Measurements from ENCODE around the gene ZNF746. TPM values are rescaled to one million over a fixed set of nuclear protein-coding genes. Genes with fewer than 3 reads are reported as not detected.

ZNF746 gene
- total RNA-seq, 4 donors from 2014 or later = 15.8 to 50.4 (median 33.1) TPM

- no peaks in the 10 kb centered on the region for H3K4me1 ChIP-seq
- intact Hi-C loops (cut with DNase I; ENCODE audit: low total_unique reads) = no loop called here
- no peak for DNase-seq
- H3K9me3 ChIP-seq = no peaks in the 10 kb centered on the region
- in situ Hi-C loops (cut with MboI; ENCODE audit: low pct_ligation_motif_present in 1 of 4, low pct_unique_long_range_greater_than_20kb in 1 of 4, low sequenced_read_pairs in 3 of 4) = no loop called here
- H3K4me3 ChIP-seq = no peak overlapping the region
- H3K27me3 ChIP-seq = no peaks in the 10 kb centered on the region
- H3K36me3 ChIP-seq = peaks cover 0 to 46% (median 13%) of the 10 kb centered on the region in 4 donors
- WGBS, 2 donors (ENCODE audit: low coverage in 1 of 2) = 96 to 100% methylated on average over 3 to 66 of the region's 77 CpGs
- no peak overlapping the region for H3K27ac ChIP-seq
- no peak for TF ChIP-seq EP300 (IDR thresholded peaks at IDR 0.05; ENCODE audit: low read depth)
- TF ChIP-seq CTCF (IDR thresholded peaks at IDR 0.05) = no peak
- TF ChIP-seq POLR2AphosphoS5 (IDR thresholded peaks at IDR 0.05) = no peak
- no peak for TF ChIP-seq POLR2A (IDR thresholded peaks at IDR 0.05)
Measured at GRCh38 chr7:149474309-149475120, 23.1 kb downstream of the ZNF746 start.

GRCh38 chr7:149473251-149473650 lies 24.4 kb downstream of the ZNF746 start:
- in situ Hi-C loops (cut with MboI; ENCODE audit: low pct_ligation_motif_present in 1 of 4, low pct_unique_long_range_greater_than_20kb in 1 of 4, low sequenced_read_pairs in 3 of 4) = no loop called here
- DNase-seq = no peak
- no peak overlapping the region for H3K27ac ChIP-seq
- no peak overlapping the region for H3K4me3 ChIP-seq
- no peaks in the 10 kb centered on the region for H3K9me3 ChIP-seq
- 95% methylated on average over 6 of the region's 6 CpGs; no CpG with 5 or more reads in 1 of the 2 donors for WGBS, 2 donors (ENCODE audit: low coverage in 1 of 2)
- no peaks in the 10 kb centered on the region for H3K27me3 ChIP-seq
- H3K36me3 ChIP-seq = peaks cover 0 to 46% (median 12%) of the 10 kb centered on the region in 4 donors
- TF ChIP-seq POLR2A (IDR thresholded peaks at IDR 0.05) (no peak), EP300 (IDR thresholded peaks at IDR 0.05; ENCODE audit: low read depth) (no peak), CTCF (IDR thresholded peaks at IDR 0.05) (no peak), POLR2AphosphoS5 (IDR thresholded peaks at IDR 0.05) (no peak)
- intact Hi-C loops (cut with DNase I; ENCODE audit: low total_unique reads) = no loop called here
- no peaks in the 10 kb centered on the region for H3K4me1 ChIP-seq

- WGBS, 2 donors (ENCODE audit: low coverage in 1 of 2) = 97% methylated on average over 6 of the region's 6 CpGs; no CpG with 5 or more reads in 1 of the 2 donors
- no peak overlapping the region for H3K4me3 ChIP-seq
- H3K27me3 ChIP-seq = no peaks in the 10 kb centered on the region
- intact Hi-C loops (cut with DNase I; ENCODE audit: low total_unique reads) = no loop called here
- H3K4me1 ChIP-seq = no peaks in the 10 kb centered on the region
- in situ Hi-C loops (cut with MboI; ENCODE audit: low pct_ligation_motif_present in 1 of 4, low pct_unique_long_range_greater_than_20kb in 1 of 4, low sequenced_read_pairs in 3 of 4) = no loop called here
- DNase-seq = no peak
- TF ChIP-seq POLR2AphosphoS5 (IDR thresholded peaks at IDR 0.05) = no peak
- no peak for TF ChIP-seq POLR2A (IDR thresholded peaks at IDR 0.05)
- TF ChIP-seq CTCF (IDR thresholded peaks at IDR 0.05) = no peak
- no peak for TF ChIP-seq EP300 (IDR thresholded peaks at IDR 0.05; ENCODE audit: low read depth)
- H3K27ac ChIP-seq = no peak overlapping the region
- H3K36me3 ChIP-seq = peaks cover 0 to 42% (median 12%) of the 10 kb centered on the region in 4 donors
- no peaks in the 10 kb centered on the region for H3K9me3 ChIP-seq
Measured at GRCh38 chr7:149471289-149471953, 26.2 kb downstream of the ZNF746 start.

- Histone ChIP-seq H3K9me3 (no peaks in the 10 kb centered on the region), H3K27me3 (no peaks in the 10 kb centered on the region), H3K4me3 (no peak overlapping the region), H3K36me3 (peaks cover 0 to 25% (median 9%) of the 10 kb centered on the region in 4 donors), H3K27ac (no peak overlapping the region), H3K4me1 (no peaks in the 10 kb centered on the region)
- in situ Hi-C loops (cut with MboI; ENCODE audit: low pct_ligation_motif_present in 1 of 4, low pct_unique_long_range_greater_than_20kb in 1 of 4, low sequenced_read_pairs in 3 of 4) = no loop called here
- DNase-seq = no peak
- intact Hi-C loops (cut with DNase I; ENCODE audit: low total_unique reads) = no loop called here
- TF ChIP-seq EP300 (IDR thresholded peaks at IDR 0.05; ENCODE audit: low read depth) (no peak), POLR2AphosphoS5 (IDR thresholded peaks at IDR 0.05) (no peak), POLR2A (IDR thresholded peaks at IDR 0.05) (no peak), CTCF (IDR thresholded peaks at IDR 0.05) (no peak)
- 88 to 95% methylated on average over 5 to 8 of the region's 8 CpGs for WGBS, 2 donors (ENCODE audit: low coverage in 1 of 2)
Measured at GRCh38 chr7:149469806-149470205, 27.8 kb downstream of the ZNF746 start.

All from transverse colon (tissue), 4 donors.